ENCODE data around the gene SLC23A2. TPM values are rescaled to one million over a fixed set of nuclear protein-coding genes. Genes with fewer than 3 reads are reported as not detected.

Gene SLC23A2
- polyA plus RNA-seq, 1 donor from 2014 or later: 38.3 TPM

DNA sequence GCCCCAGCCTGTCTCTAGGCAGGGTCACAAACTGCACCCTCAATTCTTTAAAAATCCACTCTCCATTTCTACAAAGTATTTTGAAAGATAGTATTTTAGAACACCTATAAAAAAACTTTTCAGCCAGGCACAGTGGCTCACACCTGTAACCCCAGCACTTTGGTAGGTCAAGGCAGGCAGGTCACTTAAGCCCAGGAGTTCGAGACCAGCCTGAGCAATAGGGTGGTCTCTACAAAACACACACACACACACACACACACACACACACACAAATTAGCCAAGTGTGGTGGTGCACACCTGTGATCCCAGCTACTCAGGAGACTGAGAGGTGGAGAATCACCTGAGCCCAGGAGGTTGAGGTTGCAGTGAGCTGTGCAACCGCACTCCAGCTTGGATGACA is 30.2 kb downstream of the SLC23A2 start:
- Histone ChIP-seq H3K9ac (ENCODE audit: low read length) (no peak overlapping the region), H3K27ac (ENCODE audit: low read length) (no peak overlapping the region), H3F3A (ENCODE audit: insufficient read depth, low read length, poor library complexity, severe bottlenecking) (no peaks in the 10 kb centered on the region), H3K79me2 (replicated peaks; ENCODE audit: insufficient read depth, low read length) (no peaks in the 10 kb centered on the region), H3K9me3 (ENCODE audit: low read length) (no peaks in the 10 kb centered on the region), H3K9me2 (ENCODE audit: insufficient read depth, low read length) (no peaks in the 10 kb centered on the region), H3K4me3 (ENCODE audit: low read length) (no peak overlapping the region), H4K20me1 (ENCODE audit: insufficient read depth) (no peaks in the 10 kb centered on the region), H3K27me3 (ENCODE audit: insufficient read depth, low read depth, low read length) (no peaks in the 10 kb centered on the region), H3K36me3 (ENCODE audit: insufficient read depth, low read length) (no peaks in the 10 kb centered on the region), H2AFZ (ENCODE audit: low read depth, low read length) (no peak overlapping the region), H3K4me2 (ENCODE audit: low read length) (no peak overlapping the region)
- no peak for TF ChIP-seq SMC3 (conservative IDR thresholded peaks at IDR 0.05; ENCODE audit: poor library complexity)
- TF ChIP-seq POLR2AphosphoS5 (IDR thresholded peaks at IDR 0.05): no peak
- TF ChIP-seq, protein P1, sequence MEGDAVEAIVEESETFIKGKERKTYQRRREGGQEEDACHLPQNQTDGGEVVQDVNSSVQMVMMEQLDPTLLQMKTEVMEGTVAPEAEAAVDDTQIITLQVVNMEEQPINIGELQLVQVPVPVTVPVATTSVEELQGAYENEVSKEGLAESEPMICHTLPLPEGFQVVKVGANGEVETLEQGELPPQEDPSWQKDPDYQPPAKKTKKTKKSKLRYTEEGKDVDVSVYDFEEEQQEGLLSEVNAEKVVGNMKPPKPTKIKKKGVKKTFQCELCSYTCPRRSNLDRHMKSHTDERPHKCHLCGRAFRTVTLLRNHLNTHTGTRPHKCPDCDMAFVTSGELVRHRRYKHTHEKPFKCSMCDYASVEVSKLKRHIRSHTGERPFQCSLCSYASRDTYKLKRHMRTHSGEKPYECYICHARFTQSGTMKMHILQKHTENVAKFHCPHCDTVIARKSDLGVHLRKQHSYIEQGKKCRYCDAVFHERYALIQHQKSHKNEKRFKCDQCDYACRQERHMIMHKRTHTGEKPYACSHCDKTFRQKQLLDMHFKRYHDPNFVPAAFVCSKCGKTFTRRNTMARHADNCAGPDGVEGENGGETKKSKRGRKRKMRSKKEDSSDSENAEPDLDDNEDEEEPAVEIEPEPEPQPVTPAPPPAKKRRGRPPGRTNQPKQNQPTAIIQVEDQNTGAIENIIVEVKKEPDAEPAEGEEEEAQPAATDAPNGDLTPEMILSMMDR (IDR thresholded peaks at IDR 0.05; ENCODE audit: poor library complexity, severe bottlenecking): no peak

DNA sequence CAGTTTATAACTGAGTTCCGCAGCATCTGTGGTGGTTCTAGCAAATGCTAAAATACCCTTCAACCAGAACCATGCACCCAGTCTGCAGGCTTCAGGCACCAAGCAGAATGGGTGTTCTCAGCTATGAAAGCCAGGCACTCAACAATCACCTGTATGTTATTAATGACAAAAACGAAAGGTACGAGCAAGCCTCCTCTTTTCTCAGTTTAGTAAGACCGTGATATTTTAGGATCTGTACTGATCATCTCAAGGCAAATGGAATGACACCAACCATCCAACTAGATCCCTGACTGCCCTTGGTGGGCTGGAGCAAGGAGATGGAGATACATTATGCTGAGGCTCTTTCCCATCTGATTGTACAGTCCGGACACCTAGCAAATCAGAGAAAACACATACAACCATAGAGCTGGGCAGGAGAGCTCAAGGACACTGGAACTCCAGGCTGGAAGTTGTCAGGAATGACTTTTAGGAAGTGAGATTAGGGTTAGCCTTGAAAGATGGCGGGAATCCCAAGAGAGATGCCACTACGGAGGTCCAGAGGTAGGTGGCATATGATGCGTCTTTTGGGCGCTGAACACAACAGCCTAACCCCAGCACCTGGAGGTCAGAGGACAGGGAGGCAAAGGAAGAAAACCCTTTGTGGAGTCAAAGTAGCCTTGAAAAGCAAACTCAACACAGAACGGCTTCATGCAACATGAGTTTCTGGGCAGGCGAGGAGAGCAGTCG is 33.4 kb downstream of the SLC23A2 start:
- no peak overlapping the region for H3K27ac ChIP-seq (ENCODE audit: low read length)
- H3K4me3 ChIP-seq (ENCODE audit: low read length): no peak overlapping the region
- no peak overlapping the region for H3K4me2 ChIP-seq (ENCODE audit: low read length)

More for the DNA sequence above, 33.4 kb downstream of the SLC23A2 start:
- Histone ChIP-seq H3K36me3 (ENCODE audit: insufficient read depth, low read length) (no peaks in the 10 kb centered on the region), H3K79me2 (replicated peaks; ENCODE audit: insufficient read depth, low read length) (no peaks in the 10 kb centered on the region), H3F3A (ENCODE audit: insufficient read depth, low read length, poor library complexity, severe bottlenecking) (no peaks in the 10 kb centered on the region), H3K27me3 (ENCODE audit: insufficient read depth, low read depth, low read length) (no peaks in the 10 kb centered on the region), H3K9me3 (ENCODE audit: low read length) (no peaks in the 10 kb centered on the region), H3K9me2 (ENCODE audit: insufficient read depth, low read length) (no peaks in the 10 kb centered on the region), H4K20me1 (ENCODE audit: insufficient read depth) (no peaks in the 10 kb centered on the region), H3K9ac (ENCODE audit: low read length) (no peak overlapping the region), H2AFZ (ENCODE audit: low read depth, low read length) (no peak overlapping the region)
- TF ChIP-seq SMC3 (conservative IDR thresholded peaks at IDR 0.05; ENCODE audit: poor library complexity) (no peak), EP300 (conservative IDR thresholded peaks at IDR 0.05; ENCODE audit: poor library complexity, severe bottlenecking) (no peak), RAD21 (conservative IDR thresholded peaks at IDR 0.05) (no peak), MXI1 (conservative IDR thresholded peaks at IDR 0.05; ENCODE audit: poor library complexity, severe bottlenecking) (no peak), EZH2 (IDR thresholded peaks at IDR 0.05; ENCODE audit: borderline replicate concordance, insufficient read depth, low read length, poor library complexity, severe bottlenecking) (no peak), POLR2AphosphoS5 (IDR thresholded peaks at IDR 0.05) (no peak)
- TF ChIP-seq, protein P2, sequence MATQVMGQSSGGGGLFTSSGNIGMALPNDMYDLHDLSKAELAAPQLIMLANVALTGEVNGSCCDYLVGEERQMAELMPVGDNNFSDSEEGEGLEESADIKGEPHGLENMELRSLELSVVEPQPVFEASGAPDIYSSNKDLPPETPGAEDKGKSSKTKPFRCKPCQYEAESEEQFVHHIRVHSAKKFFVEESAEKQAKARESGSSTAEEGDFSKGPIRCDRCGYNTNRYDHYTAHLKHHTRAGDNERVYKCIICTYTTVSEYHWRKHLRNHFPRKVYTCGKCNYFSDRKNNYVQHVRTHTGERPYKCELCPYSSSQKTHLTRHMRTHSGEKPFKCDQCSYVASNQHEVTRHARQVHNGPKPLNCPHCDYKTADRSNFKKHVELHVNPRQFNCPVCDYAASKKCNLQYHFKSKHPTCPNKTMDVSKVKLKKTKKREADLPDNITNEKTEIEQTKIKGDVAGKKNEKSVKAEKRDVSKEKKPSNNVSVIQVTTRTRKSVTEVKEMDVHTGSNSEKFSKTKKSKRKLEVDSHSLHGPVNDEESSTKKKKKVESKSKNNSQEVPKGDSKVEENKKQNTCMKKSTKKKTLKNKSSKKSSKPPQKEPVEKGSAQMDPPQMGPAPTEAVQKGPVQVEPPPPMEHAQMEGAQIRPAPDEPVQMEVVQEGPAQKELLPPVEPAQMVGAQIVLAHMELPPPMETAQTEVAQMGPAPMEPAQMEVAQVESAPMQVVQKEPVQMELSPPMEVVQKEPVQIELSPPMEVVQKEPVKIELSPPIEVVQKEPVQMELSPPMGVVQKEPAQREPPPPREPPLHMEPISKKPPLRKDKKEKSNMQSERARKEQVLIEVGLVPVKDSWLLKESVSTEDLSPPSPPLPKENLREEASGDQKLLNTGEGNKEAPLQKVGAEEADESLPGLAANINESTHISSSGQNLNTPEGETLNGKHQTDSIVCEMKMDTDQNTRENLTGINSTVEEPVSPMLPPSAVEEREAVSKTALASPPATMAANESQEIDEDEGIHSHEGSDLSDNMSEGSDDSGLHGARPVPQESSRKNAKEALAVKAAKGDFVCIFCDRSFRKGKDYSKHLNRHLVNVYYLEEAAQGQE (IDR thresholded peaks at IDR 0.05; ENCODE audit: borderline replicate concordance): no peak

Data from neural cell (in vitro differentiated cells).